ENCODE measurements around the gene NRCAM. TPM values are rescaled to one million over a fixed set of nuclear protein-coding genes. Genes with fewer than 3 reads are reported as not detected.

The NRCAM gene
- total RNA-seq, 1 experiment from 2014 or later, result 40.3 TPM

- CTCF ChIA-PET, result no interaction called here
- H3K4me3 ChIP-seq, result no peak overlapping the region
- H3K4me1 ChIP-seq (replicated peaks; ENCODE audit: insufficient read depth), result peaks cover 18% of the 10 kb centered on the region; the same call in 1 of the 2 replicates
- H3K27ac ChIP-seq, result no peak overlapping the region
- H2AFZ ChIP-seq, result no peak overlapping the region
- POLR2A ChIA-PET (ENCODE audit: unreplicated experiment), result interaction anchor here (0.6 to 1.0 kb wide), 3 partner anchors 16 to 46 kb away, joined by 3 to 7 read pairs (median 5); no protein-coding TSS in a partner anchor
- no peaks in the 10 kb centered on the region for H3K27me3 ChIP-seq (ENCODE audit: insufficient read depth, low read depth)
- no peak overlapping the region for H3K4me2 ChIP-seq
- intact Hi-C loops (cut with micrococcal nuclease; ENCODE audit: unreplicated experiment), result no loop called here
- H3K79me2 ChIP-seq (ENCODE audit: low read depth), result no peaks in the 10 kb centered on the region
- H3K36me3 ChIP-seq (ENCODE audit: low read depth), result no peaks in the 10 kb centered on the region
- DNase-seq, result no peak
- BruUV-seq (replicated peaks), result no TSS peak
- peaks cover 5% of the 10 kb centered on the region; the same call in 1 of the 2 replicates for H3F3A ChIP-seq (ENCODE audit: insufficient read depth, low read depth)
- no peaks in the 10 kb centered on the region for H3K9me2 ChIP-seq (ENCODE audit: insufficient read depth)
- H3K9me3 ChIP-seq (ENCODE audit: insufficient read depth, low read depth), result no peaks in the 10 kb centered on the region
- no peak for TF ChIP-seq EZH2 (IDR thresholded peaks at IDR 0.05; ENCODE audit: low read depth)
- TF ChIP-seq CTCF (conservative IDR thresholded peaks at IDR 0.05), result no peak
- no peaks in the 10 kb centered on the region for H4K20me1 ChIP-seq (ENCODE audit: insufficient read depth)
Measured at GRCh38 chr7:108413337-108413736, 42.9 kb downstream of the NRCAM start.

- no peaks in the 10 kb centered on the region for H3K9me3 ChIP-seq (ENCODE audit: insufficient read depth, low read depth)
- ChIA-PET POLR2A (ENCODE audit: unreplicated experiment) (no interaction called here), CTCF (no interaction called here)
- H3K36me3 ChIP-seq (ENCODE audit: low read depth), result no peaks in the 10 kb centered on the region
- no peaks in the 10 kb centered on the region for H3K9me2 ChIP-seq (ENCODE audit: insufficient read depth)
- no peak overlapping the region for H3K27ac ChIP-seq
- no peaks in the 10 kb centered on the region for H3K27me3 ChIP-seq (ENCODE audit: insufficient read depth, low read depth)
- H2AFZ ChIP-seq, result no peak overlapping the region
- H3F3A ChIP-seq (ENCODE audit: insufficient read depth, low read depth), result no peaks in the 10 kb centered on the region
- TF ChIP-seq CTCF (conservative IDR thresholded peaks at IDR 0.05) (no peak), EZH2 (IDR thresholded peaks at IDR 0.05; ENCODE audit: low read depth) (no peak)
- no peak for DNase-seq
- H3K4me2 ChIP-seq, result no peak overlapping the region
- no TSS peak for BruUV-seq (replicated peaks)
- H3K4me3 ChIP-seq, result no peak overlapping the region
- intact Hi-C loops (cut with micrococcal nuclease; ENCODE audit: unreplicated experiment), result no loop called here
- H3K79me2 ChIP-seq (ENCODE audit: low read depth), result no peaks in the 10 kb centered on the region
- H4K20me1 ChIP-seq (ENCODE audit: insufficient read depth), result no peaks in the 10 kb centered on the region
- peaks cover 5% of the 10 kb centered on the region; the same call in 1 of the 2 replicates for H3K4me1 ChIP-seq (replicated peaks; ENCODE audit: insufficient read depth)
Measured at GRCh38 chr7:108409146-108409545, 47.1 kb downstream of the NRCAM start.

- BruUV-seq (replicated peaks), result no TSS peak
- H3K27me3 ChIP-seq (ENCODE audit: insufficient read depth, low read depth), result no peaks in the 10 kb centered on the region
- DNase-seq, result no peak
- H3K4me1 ChIP-seq (replicated peaks; ENCODE audit: insufficient read depth), result peaks cover 7% of the 10 kb centered on the region; the same call in 1 of the 2 replicates
- no peak overlapping the region for H3K4me2 ChIP-seq
- H3K4me3 ChIP-seq, result no peak overlapping the region
- TF ChIP-seq CTCF (conservative IDR thresholded peaks at IDR 0.05), result no peak
- no peak for TF ChIP-seq EZH2 (IDR thresholded peaks at IDR 0.05; ENCODE audit: low read depth)
- intact Hi-C loops (cut with micrococcal nuclease; ENCODE audit: unreplicated experiment), result no loop called here
- H3K27ac ChIP-seq, result no peak overlapping the region
- CTCF ChIA-PET, result no interaction called here
- no peaks in the 10 kb centered on the region for H4K20me1 ChIP-seq (ENCODE audit: insufficient read depth)
- no peaks in the 10 kb centered on the region for H3K36me3 ChIP-seq (ENCODE audit: low read depth)
- H3K9me2 ChIP-seq (ENCODE audit: insufficient read depth), result no peaks in the 10 kb centered on the region
- H3F3A ChIP-seq (ENCODE audit: insufficient read depth, low read depth), result no peaks in the 10 kb centered on the region
- no peaks in the 10 kb centered on the region for H3K9me3 ChIP-seq (ENCODE audit: insufficient read depth, low read depth)
- no peaks in the 10 kb centered on the region for H3K79me2 ChIP-seq (ENCODE audit: low read depth)
- POLR2A ChIA-PET (ENCODE audit: unreplicated experiment), result no interaction called here
- no peak overlapping the region for H2AFZ ChIP-seq
Measured at GRCh38 chr7:108408296-108408991, 47.8 kb downstream of the NRCAM start.

All from PC-9 (cell line).